SK-N-MC (cell line): ENCODE data around the gene MMP3.

Experiments used
- EZH2 ChIP-seq: fragments of 200-600 bp; sonication (generic); IDR thresholded peaks from one replicate; pipeline ENCODE4 v1.6.1; 2017; ENCODE audit warnings: antibody characterized with exemption
- FOXP2 ChIP-seq: optimal IDR thresholded peaks from 2 replicates; pipeline ENCODE3; 2011; ENCODE audit warnings: mild to moderate bottlenecking, moderate library complexity; ENCODE audit not compliant: insufficient read depth; ENCODE audit errors: extremely low read length, control extremely low read depth
- POLR2AphosphoS5 ChIP-seq: IDR thresholded peaks from 2 replicates; pipeline ENCODE4 v1.6.1; 2012; ENCODE audit warnings: mild to moderate bottlenecking, low read depth, low read length, borderline replicate concordance

- TF ChIP-seq POLR2AphosphoS5 (no peak), EZH2 (no peak), FOXP2 (no peak)
These were observed 7.8 kb upstream of the MMP3 start for GRCh38 chr11:102850973-102851745.
